RWPE2 (cell line): Measurements from ENCODE around the gene IQGAP2.
A peak's percentile ranks its signal among the peaks of the same experiment; 100 is the strongest.

Source experiments
- ATAC-seq: fragments of 200-7000 bp; cut with Tn5 transposase; 3 replicates; pipeline ENCODE4 v1.9.1; 2021; ENCODE audit warnings: low read depth
- DNase-seq: peaks from one replicate; pipeline ENCODE4 v3.0.0-alpha.2; 2020; ENCODE audit warnings: low spot score
- H3K27ac ChIP-seq: fragments of 450-650 bp; 2 replicates; pipeline ENCODE4 v1.5.1; 2017; ENCODE audit warnings: mild to moderate bottlenecking; ENCODE audit not compliant: poor library complexity, severe bottlenecking
- H3K27me3 ChIP-seq: fragments of 250-450 bp; sonication (Bioruptor Pico); 2 replicates; pipeline ENCODE4 v1.5.1; 2021; ENCODE audit warnings: mild to moderate bottlenecking, moderate library complexity; ENCODE audit not compliant: insufficient read depth, poor library complexity, severe bottlenecking
- H3K36me3 ChIP-seq: fragments of 250-450 bp; sonication (Bioruptor Pico); 2 replicates; pipeline ENCODE4 v1.5.1; 2020; ENCODE audit warnings: low read depth, mild to moderate bottlenecking, moderate library complexity
- H3K4me1 ChIP-seq: fragments of 250-450 bp; sonication (Bioruptor Pico); 2 replicates; pipeline ENCODE4 v1.5.1; 2021; ENCODE audit warnings: mild to moderate bottlenecking, moderate library complexity; ENCODE audit not compliant: insufficient read depth, poor library complexity, severe bottlenecking
- H3K4me3 ChIP-seq: fragments of 250-450 bp; sonication (Bioruptor Pico); 2 replicates; pipeline ENCODE4 v1.5.1; 2021; ENCODE audit warnings: mild to moderate bottlenecking, moderate library complexity; ENCODE audit not compliant: severe bottlenecking
- H3K9me3 ChIP-seq: fragments of 250-450 bp; sonication (Bioruptor Pico); 2 replicates; pipeline ENCODE4 v1.5.1; 2021; ENCODE audit warnings: mild to moderate bottlenecking, moderate library complexity; ENCODE audit not compliant: severe bottlenecking
- TF ChIP-seq, protein P1 (sequence below): fragments of 450-650 bp; IDR thresholded peaks from one replicate; pipeline ENCODE4 v1.5.1; 2017; ENCODE audit warnings: mild to moderate bottlenecking, moderate library complexity; ENCODE audit not compliant: poor library complexity, severe bottlenecking

Gene IQGAP2

GRCh38 chr5:76612942-76613341, 209.9 kb downstream of the IQGAP2 start:
- Histone ChIP-seq H3K9me3 (no peaks in the 10 kb centered on the region), H3K36me3 (no peaks in the 10 kb centered on the region), H3K4me3 (no peak overlapping the region), H3K27ac (no peak overlapping the region), H3K4me1 (no peaks in the 10 kb centered on the region), H3K27me3 (no peaks in the 10 kb centered on the region)
- no peak for DNase-seq
- ATAC-seq, result no peak
- TF ChIP-seq, protein P1, sequence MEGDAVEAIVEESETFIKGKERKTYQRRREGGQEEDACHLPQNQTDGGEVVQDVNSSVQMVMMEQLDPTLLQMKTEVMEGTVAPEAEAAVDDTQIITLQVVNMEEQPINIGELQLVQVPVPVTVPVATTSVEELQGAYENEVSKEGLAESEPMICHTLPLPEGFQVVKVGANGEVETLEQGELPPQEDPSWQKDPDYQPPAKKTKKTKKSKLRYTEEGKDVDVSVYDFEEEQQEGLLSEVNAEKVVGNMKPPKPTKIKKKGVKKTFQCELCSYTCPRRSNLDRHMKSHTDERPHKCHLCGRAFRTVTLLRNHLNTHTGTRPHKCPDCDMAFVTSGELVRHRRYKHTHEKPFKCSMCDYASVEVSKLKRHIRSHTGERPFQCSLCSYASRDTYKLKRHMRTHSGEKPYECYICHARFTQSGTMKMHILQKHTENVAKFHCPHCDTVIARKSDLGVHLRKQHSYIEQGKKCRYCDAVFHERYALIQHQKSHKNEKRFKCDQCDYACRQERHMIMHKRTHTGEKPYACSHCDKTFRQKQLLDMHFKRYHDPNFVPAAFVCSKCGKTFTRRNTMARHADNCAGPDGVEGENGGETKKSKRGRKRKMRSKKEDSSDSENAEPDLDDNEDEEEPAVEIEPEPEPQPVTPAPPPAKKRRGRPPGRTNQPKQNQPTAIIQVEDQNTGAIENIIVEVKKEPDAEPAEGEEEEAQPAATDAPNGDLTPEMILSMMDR, result no peak

- H3K27me3 ChIP-seq, result no peaks in the 10 kb centered on the region
Observed at GRCh38 chr5:76615759-76616158, 212.7 kb downstream of the IQGAP2 start.

GRCh38 chr5:76616206-76616605, 213.1 kb downstream of the IQGAP2 start:
- Histone ChIP-seq H3K4me1 (no peaks in the 10 kb centered on the region), H3K27ac (no peak overlapping the region), H3K36me3 (no peaks in the 10 kb centered on the region), H3K4me3 (no peak overlapping the region), H3K9me3 (no peaks in the 10 kb centered on the region), H3K27me3 (no peaks in the 10 kb centered on the region)
- DNase-seq, result no peak
- no peak for ATAC-seq
- TF ChIP-seq, protein P1, result no peak

More at GRCh38 chr5:76615759-76616158, 212.7 kb downstream of the IQGAP2 start:
- ATAC-seq, result no peak
- TF ChIP-seq, protein P1, result no peak
- Histone ChIP-seq H3K4me3 (no peak overlapping the region), H3K4me1 (no peaks in the 10 kb centered on the region), H3K36me3 (no peaks in the 10 kb centered on the region), H3K27ac (no peak overlapping the region), H3K9me3 (no peaks in the 10 kb centered on the region)
- no peak for DNase-seq

GRCh38 chr5:76617229-76617628, 214.1 kb downstream of the IQGAP2 start:
- no peaks in the 10 kb centered on the region for H3K9me3 ChIP-seq
- H3K4me3 ChIP-seq, result no peak overlapping the region
- no peaks in the 10 kb centered on the region for H3K36me3 ChIP-seq
- H3K27ac ChIP-seq, result no peak overlapping the region
- DNase-seq (no peak), ATAC-seq (no peak)
- TF ChIP-seq, protein P1, result no peak
- no peaks in the 10 kb centered on the region for H3K27me3 ChIP-seq
- H3K4me1 ChIP-seq, result no peaks in the 10 kb centered on the region

DNA sequence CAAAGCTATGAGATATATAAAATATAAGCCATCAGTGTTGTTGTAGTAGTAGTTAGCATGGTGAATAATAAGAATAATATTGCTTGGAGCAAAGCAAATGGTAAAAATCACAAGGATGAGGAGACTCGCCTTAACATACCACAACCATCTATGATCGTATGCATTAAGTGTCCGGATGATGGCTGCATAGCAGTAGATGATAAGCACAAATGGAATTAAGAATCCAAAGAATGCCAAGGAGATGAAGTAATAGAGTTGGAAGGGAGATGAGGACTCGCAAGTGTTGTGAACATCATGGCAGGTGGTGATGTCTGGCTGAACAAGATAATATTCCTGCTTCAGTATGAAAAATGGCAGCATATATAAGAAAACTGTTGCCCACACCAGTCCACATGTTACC, 214.6 kb downstream of the IQGAP2 start:
- DNase-seq (no peak), ATAC-seq (peak; percentile 66)
- Histone ChIP-seq H3K4me3 (no peak overlapping the region), H3K27me3 (no peaks in the 10 kb centered on the region), H3K9me3 (no peaks in the 10 kb centered on the region), H3K36me3 (no peaks in the 10 kb centered on the region), H3K27ac (no peak overlapping the region), H3K4me1 (no peaks in the 10 kb centered on the region)
- TF ChIP-seq, protein P1, result no peak
